Neural progenitor cell (in vitro differentiated cells): ENCODE results near the gene MRPS15. TPM values are rescaled to one million over a fixed set of nuclear protein-coding genes. Genes with fewer than 3 reads are reported as not detected.

Experiments used
- DNase-seq: peaks from one replicate; pipeline ENCODE4 v3.0.0-alpha.2; 2016; ENCODE audit warnings: low spot score
- H2AFZ ChIP-seq: fragments of 200-600 bp; sonication (generic); replicated peaks from 2 replicates; pipeline ENCODE4 v1.6.1; 2016; ENCODE audit warnings: antibody characterized with exemption
- H3F3A ChIP-seq: fragments of 200-600 bp; sonication (generic); 2 replicates; pipeline ENCODE4 v1.6.1; 2016; ENCODE audit warnings: antibody characterized with exemption, low read depth
- H3K27ac ChIP-seq: fragments of 200-600 bp; sonication (generic); 2 replicates; pipeline ENCODE4 v1.5.1; 2016; ENCODE audit warnings: mild to moderate bottlenecking
- H3K27me3 ChIP-seq: fragments of 200-600 bp; sonication (generic); 2 replicates; pipeline ENCODE4 v1.6.1; 2016; ENCODE audit warnings: mild to moderate bottlenecking, moderate library complexity
- H3K36me3 ChIP-seq: fragments of 200-600 bp; sonication (generic); 2 replicates; pipeline ENCODE4 v1.5.1; 2016
- H3K4me1 ChIP-seq: fragments of 200-600 bp; sonication (generic); 2 replicates; pipeline ENCODE4 v1.6.1; 2016; ENCODE audit warnings: mixed run types
- H3K4me2 ChIP-seq: fragments of 200-600 bp; sonication (generic); 2 replicates; pipeline ENCODE4 v1.6.1; 2016
- H3K4me3 ChIP-seq: fragments of 200-600 bp; sonication (generic); 2 replicates; pipeline ENCODE4 v1.5.1; 2016
- H3K79me2 ChIP-seq: fragments of 200-600 bp; sonication (generic); 2 replicates; pipeline ENCODE4 v1.6.1; 2016; ENCODE audit warnings: low read depth
- H3K9ac ChIP-seq: fragments of 200-600 bp; sonication (generic); 2 replicates; pipeline ENCODE4 v1.6.1; 2016
- H3K9me3 ChIP-seq: fragments of 200-600 bp; sonication (generic); 2 replicates; pipeline ENCODE4 v1.5.1; 2016; ENCODE audit warnings: low read depth
- H4K20me1 ChIP-seq: fragments of 200-600 bp; sonication (generic); 2 replicates; pipeline ENCODE4 v1.6.1; 2016; ENCODE audit warnings: low read depth
- H3K27ac Mint-ChIP-seq: 3 replicates; pipeline ENCODE4 v1.8.0; 2021; ENCODE audit warnings: mixed read lengths
- H3K27me3 Mint-ChIP-seq: 2 replicates; pipeline ENCODE4 v1.8.0; 2022; ENCODE audit warnings: low read depth, mild to moderate bottlenecking, inconsistent platforms, moderate library complexity, mixed read lengths; ENCODE audit not compliant: insufficient read depth
- H3K36me3 Mint-ChIP-seq: 3 replicates; pipeline ENCODE4 v1.8.0; 2021; ENCODE audit warnings: mixed read lengths
- H3K4me1 Mint-ChIP-seq: 3 replicates; pipeline ENCODE4 v1.8.0; 2021; ENCODE audit warnings: mixed read lengths
- H3K4me3 Mint-ChIP-seq: 3 replicates; pipeline ENCODE4 v1.8.0; 2021; ENCODE audit warnings: mild to moderate bottlenecking, moderate library complexity, mixed read lengths
- H3K9me3 Mint-ChIP-seq: 3 replicates; pipeline ENCODE4 v1.8.0; 2020; ENCODE audit warnings: mixed read lengths
- CTCF ChIP-seq: fragments of 200-600 bp; sonication (generic); IDR thresholded peaks from 2 replicates; pipeline ENCODE4 v1.5.1; 2017; ENCODE audit warnings: antibody characterized with exemption, mild to moderate bottlenecking
- EZH2 ChIP-seq: fragments of 200-600 bp; sonication (generic); IDR thresholded peaks from 2 replicates; pipeline ENCODE4 v1.6.1; 2017; ENCODE audit warnings: antibody characterized with exemption, mild to moderate bottlenecking, moderate library complexity
- EZH2phosphoT487 ChIP-seq: fragments of 200-600 bp; sonication (generic); IDR thresholded peaks from 2 replicates; pipeline ENCODE4 v1.6.1; 2017; ENCODE audit warnings: antibody characterized with exemption
- total RNA-seq: library from RNA; depleted of rRNA; stranded (reverse); fragments of >200 nt; gene quantifications from 2 replicates; pipeline ENCODE4 v1.2.3, GENCODE V29; 2015; ENCODE audit warnings: low replicate concordance

MRPS15 gene
- total RNA-seq, 1 donor from 2014 or later: 109 TPM

GRCh38 chr1:36446746-36447145 is 17.4 kb downstream of the MRPS15 start:
- H3K9me3 Mint-ChIP-seq: no peaks in the 10 kb centered on the region
- H3K27ac ChIP-seq: no peak overlapping the region
- TF ChIP-seq CTCF (no peak), EZH2 (no peak), EZH2phosphoT487 (no peak)
- no peak for DNase-seq
- H3K4me3 ChIP-seq: no peak overlapping the region
- H4K20me1 ChIP-seq: no peaks in the 10 kb centered on the region
- H3K27me3 ChIP-seq: no peaks in the 10 kb centered on the region
- H3K4me3 Mint-ChIP-seq: no peak overlapping the region
- H3K27me3 Mint-ChIP-seq: no peaks in the 10 kb centered on the region
- peaks cover 34% of the 10 kb centered on the region for H3K4me1 Mint-ChIP-seq
- H3K36me3 ChIP-seq: no peaks in the 10 kb centered on the region
- peaks cover 4% of the 10 kb centered on the region for H3K36me3 Mint-ChIP-seq
- peaks cover 8% of the 10 kb centered on the region for H3K4me1 ChIP-seq
- H3K4me2 ChIP-seq: no peak overlapping the region
- no peak overlapping the region for H2AFZ ChIP-seq
- no peaks in the 10 kb centered on the region for H3K79me2 ChIP-seq
- H3F3A ChIP-seq: peaks cover 17% of the 10 kb centered on the region
- H3K27ac Mint-ChIP-seq: peak overlapping the region; percentile 90
- no peak overlapping the region for H3K9ac ChIP-seq
- no peaks in the 10 kb centered on the region for H3K9me3 ChIP-seq

GRCh38 chr1:36446271-36446670 is 17.9 kb downstream of the MRPS15 start:
- Histone ChIP-seq H3K9ac (no peak overlapping the region), H3K27ac (no peak overlapping the region), H3K27me3 (no peaks in the 10 kb centered on the region), H3K4me1 (peaks cover 8% of the 10 kb centered on the region), H3K9me3 (no peaks in the 10 kb centered on the region), H3K79me2 (no peaks in the 10 kb centered on the region), H3K4me2 (no peak overlapping the region), H4K20me1 (no peaks in the 10 kb centered on the region), H3K4me3 (no peak overlapping the region), H2AFZ (no peak overlapping the region), H3K36me3 (no peaks in the 10 kb centered on the region), H3F3A (peaks cover 17% of the 10 kb centered on the region)
- no peak overlapping the region for H3K4me3 Mint-ChIP-seq
- H3K27ac Mint-ChIP-seq: peak overlapping the region; percentile 60
- H3K9me3 Mint-ChIP-seq: no peaks in the 10 kb centered on the region
- H3K4me1 Mint-ChIP-seq: peaks cover 29% of the 10 kb centered on the region
- peaks cover 4% of the 10 kb centered on the region for H3K36me3 Mint-ChIP-seq
- peak; percentile 64 for DNase-seq
- H3K27me3 Mint-ChIP-seq: no peaks in the 10 kb centered on the region
- TF ChIP-seq CTCF: peak; percentile 59
- no peak for TF ChIP-seq EZH2
- no peak for TF ChIP-seq EZH2phosphoT487

GRCh38 chr1:36443297-36443696 is 20.9 kb downstream of the MRPS15 start:
- H3F3A ChIP-seq: peaks cover 15% of the 10 kb centered on the region

More at GRCh38 chr1:36443297-36443696, 20.9 kb downstream of the MRPS15 start:
- Mint-ChIP-seq H3K4me1 (peaks cover 23% of the 10 kb centered on the region), H3K4me3 (no peak overlapping the region), H3K27ac (no peak overlapping the region), H3K9me3 (no peaks in the 10 kb centered on the region), H3K27me3 (no peaks in the 10 kb centered on the region), H3K36me3 (peaks cover 6% of the 10 kb centered on the region)
- DNase-seq: no peak
- H3K27me3 ChIP-seq: no peaks in the 10 kb centered on the region
- no peaks in the 10 kb centered on the region for H4K20me1 ChIP-seq
- peaks cover 8% of the 10 kb centered on the region for H3K4me1 ChIP-seq
- no peak overlapping the region for H3K4me2 ChIP-seq
- no peaks in the 10 kb centered on the region for H3K9me3 ChIP-seq
- no peak overlapping the region for H3K27ac ChIP-seq
- H3K9ac ChIP-seq: no peak overlapping the region
- no peaks in the 10 kb centered on the region for H3K79me2 ChIP-seq
- H2AFZ ChIP-seq: no peak overlapping the region
- H3K4me3 ChIP-seq: no peak overlapping the region
- TF ChIP-seq EZH2phosphoT487 (no peak), EZH2 (no peak), CTCF (no peak)
- no peaks in the 10 kb centered on the region for H3K36me3 ChIP-seq
